ENCODE data around the gene F12. TPM values are rescaled to one million over a fixed set of nuclear protein-coding genes. Genes with fewer than 3 reads are reported as not detected.
A peak's percentile ranks its signal among the peaks of the same experiment; 100 is the strongest.
"Not testable (repeated sequence)": the region's sequence is repeated elsewhere in the genome, so short reads cannot be mapped to it uniquely, and the experiment has no call there.

Gene F12
- total RNA-seq, 4 donors from 2014 or later = 0.42 to 2.6 (median 1.1) TPM; not detected in 1

DNA sequence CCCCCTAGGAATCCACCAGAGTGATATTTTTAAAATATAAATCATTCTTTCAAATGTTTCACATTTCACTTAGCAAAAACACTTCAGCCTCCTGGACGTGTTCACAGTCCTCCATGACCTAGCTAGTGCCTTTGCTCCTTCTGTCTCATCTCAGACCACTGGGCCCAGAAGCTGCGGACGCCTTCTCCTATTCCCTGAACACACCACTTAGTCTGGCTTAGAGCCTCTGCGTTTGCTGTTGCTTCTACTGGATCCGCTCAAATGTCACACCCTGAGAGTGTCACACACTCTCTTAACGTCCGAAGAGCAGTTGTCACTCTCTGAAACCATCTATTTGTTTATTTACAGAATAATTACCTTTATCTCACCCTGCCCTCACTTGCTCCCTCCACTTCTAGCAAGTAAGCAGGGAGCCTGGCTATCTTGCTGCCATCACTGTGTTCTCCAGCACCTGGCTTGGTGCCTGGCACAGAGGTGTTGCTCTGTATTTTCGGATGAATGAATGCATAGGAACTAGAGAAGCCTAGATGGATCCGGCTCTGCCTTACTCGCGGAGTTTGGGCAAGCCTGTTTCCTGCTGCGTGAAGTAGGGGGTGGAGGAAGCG, 15.9 kb upstream of the F12 start:
- Histone ChIP-seq H3K36me3 (no peaks in the 10 kb centered on the region), H3K27me3 (no peaks in the 10 kb centered on the region), H3K4me3 (replicated peaks in 1 of 3) (peak overlapping the region in 2 of 3 donors; percentile 2 to 42), H3K27ac (peak overlapping the region; percentile 64 to 92 (median 90)), H3K9me3 (no peaks in the 10 kb centered on the region), H3K4me1 (peaks cover 13% of the 10 kb centered on the region in 2 donors)
- 47 to 48% methylated on average over 13 of the region's 13 CpGs for WGBS, 2 donors
- DNase-seq = peak; percentile 49 to 50
- intact Hi-C loops (cut with DNase I) = no loop called here
- TF ChIP-seq, protein P1, sequence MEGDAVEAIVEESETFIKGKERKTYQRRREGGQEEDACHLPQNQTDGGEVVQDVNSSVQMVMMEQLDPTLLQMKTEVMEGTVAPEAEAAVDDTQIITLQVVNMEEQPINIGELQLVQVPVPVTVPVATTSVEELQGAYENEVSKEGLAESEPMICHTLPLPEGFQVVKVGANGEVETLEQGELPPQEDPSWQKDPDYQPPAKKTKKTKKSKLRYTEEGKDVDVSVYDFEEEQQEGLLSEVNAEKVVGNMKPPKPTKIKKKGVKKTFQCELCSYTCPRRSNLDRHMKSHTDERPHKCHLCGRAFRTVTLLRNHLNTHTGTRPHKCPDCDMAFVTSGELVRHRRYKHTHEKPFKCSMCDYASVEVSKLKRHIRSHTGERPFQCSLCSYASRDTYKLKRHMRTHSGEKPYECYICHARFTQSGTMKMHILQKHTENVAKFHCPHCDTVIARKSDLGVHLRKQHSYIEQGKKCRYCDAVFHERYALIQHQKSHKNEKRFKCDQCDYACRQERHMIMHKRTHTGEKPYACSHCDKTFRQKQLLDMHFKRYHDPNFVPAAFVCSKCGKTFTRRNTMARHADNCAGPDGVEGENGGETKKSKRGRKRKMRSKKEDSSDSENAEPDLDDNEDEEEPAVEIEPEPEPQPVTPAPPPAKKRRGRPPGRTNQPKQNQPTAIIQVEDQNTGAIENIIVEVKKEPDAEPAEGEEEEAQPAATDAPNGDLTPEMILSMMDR (IDR thresholded peaks at IDR 0.05) = no peak

DNA sequence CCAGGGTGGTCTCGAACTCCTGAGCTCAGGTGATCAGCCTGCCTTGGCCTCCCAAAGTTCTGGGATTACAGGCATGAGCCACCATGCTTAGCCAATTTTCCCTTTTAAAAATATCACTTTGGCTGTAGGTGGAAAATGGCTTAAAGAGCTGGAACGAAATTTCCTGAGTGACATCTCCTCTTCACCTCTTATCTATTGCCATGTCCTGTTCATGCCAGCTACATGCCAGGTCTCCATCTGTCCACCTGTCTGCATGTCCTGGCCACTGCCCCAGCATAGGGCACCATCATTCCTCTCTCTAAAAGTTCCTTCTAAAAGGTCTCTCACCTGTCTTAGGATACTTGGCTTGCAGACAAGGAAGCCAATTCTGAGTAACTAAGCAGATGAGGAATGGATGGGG, 14.3 kb upstream of the F12 start:
- TF ChIP-seq, protein P1 (IDR thresholded peaks at IDR 0.05) = no peak
- no peak for TF ChIP-seq POLR2A (IDR thresholded peaks at IDR 0.05)
- WGBS, 2 donors = 89 to 95% methylated on average over 2 of the region's 2 CpGs
- Histone ChIP-seq H3K4me1 (peaks cover 13% of the 10 kb centered on the region in 2 donors), H3K27ac (no peak overlapping the region), H3K27me3 (no peaks in the 10 kb centered on the region), H3K4me3 (replicated peaks in 1 of 3) (no peak overlapping the region), H3K9me3 (no peaks in the 10 kb centered on the region), H3K36me3 (no peaks in the 10 kb centered on the region)
- DNase-seq = no peak
- intact Hi-C loops (cut with DNase I) = no loop called here

DNA sequence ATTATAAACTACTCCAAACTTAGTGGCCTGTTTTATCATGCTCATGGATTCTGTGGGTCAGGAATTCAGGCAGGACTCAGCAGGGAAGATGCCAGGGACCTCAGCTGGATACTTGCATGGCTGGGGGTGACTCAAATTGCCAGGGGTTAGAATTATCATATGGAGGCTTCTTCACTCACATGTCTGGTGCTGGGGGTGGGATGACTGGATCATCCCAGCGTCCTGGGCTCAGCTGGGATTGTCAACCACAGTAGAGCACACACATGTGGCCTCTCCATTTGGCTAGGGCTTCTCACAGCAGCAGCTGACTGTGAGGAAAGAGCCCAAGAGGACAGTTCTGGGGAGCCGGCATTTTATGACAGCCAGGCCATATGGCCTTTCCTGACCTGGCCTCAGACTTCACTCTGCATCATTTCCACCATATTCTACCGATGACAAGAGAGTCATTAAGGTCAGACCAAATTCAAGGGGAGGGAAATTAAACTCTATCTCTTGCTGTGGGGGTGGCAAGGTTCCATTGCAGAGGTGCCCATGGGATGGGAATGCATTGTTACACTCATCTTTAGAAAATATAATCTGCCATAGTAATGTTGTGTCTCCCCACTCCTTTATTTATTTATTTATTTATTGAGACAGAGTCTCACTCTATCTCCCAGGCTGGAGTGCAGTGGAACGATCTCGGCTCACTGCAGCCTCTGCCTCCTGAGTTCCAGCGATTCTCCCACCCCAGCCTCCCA, 11.9 kb upstream of the F12 start:
- no peak for DNase-seq
- Histone ChIP-seq H3K36me3 (no peaks in the 10 kb centered on the region), H3K4me3 (replicated peaks in 1 of 3) (no peak overlapping the region), H3K27ac (no peak overlapping the region), H3K4me1 (no peaks in the 10 kb centered on the region), H3K9me3 (no peaks in the 10 kb centered on the region), H3K27me3 (no peaks in the 10 kb centered on the region)
- intact Hi-C loops (cut with DNase I) = no loop called here
- TF ChIP-seq, protein P1 (IDR thresholded peaks at IDR 0.05) = no peak
- TF ChIP-seq POLR2A (IDR thresholded peaks at IDR 0.05) = no peak
- WGBS, 2 donors = 83 to 84% methylated on average over 6 of the region's 6 CpGs

DNA sequence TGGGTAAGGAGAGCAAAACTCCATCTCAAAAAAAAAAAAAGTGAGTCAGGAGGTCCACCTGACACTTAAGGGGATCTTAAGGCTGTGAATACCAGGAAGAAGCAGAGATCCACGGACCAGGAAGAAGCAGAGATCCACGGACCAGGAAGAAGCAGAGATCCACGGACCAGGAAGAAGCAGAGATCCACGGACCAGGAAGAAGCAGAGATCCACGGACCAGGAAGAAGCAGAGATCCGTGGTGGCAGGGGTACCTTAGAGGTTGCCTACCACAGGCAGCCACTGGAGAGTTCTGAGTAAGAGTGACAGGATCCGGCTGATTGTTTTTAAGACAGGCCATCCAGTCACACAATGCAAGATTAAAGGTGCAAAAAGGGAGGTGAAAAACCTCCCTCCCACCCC, 11.1 kb upstream of the F12 start:
- intact Hi-C loops (cut with DNase I); H3K4me3 ChIP-seq (replicated peaks in 1 of 3); H3K36me3 ChIP-seq; H3K27me3 ChIP-seq; H3K27ac ChIP-seq; H3K9me3 ChIP-seq; H3K4me1 ChIP-seq; DNase-seq: not testable (repeated sequence)
- 75 to 78% methylated on average over 7 of the region's 7 CpGs for WGBS, 2 donors

DNA sequence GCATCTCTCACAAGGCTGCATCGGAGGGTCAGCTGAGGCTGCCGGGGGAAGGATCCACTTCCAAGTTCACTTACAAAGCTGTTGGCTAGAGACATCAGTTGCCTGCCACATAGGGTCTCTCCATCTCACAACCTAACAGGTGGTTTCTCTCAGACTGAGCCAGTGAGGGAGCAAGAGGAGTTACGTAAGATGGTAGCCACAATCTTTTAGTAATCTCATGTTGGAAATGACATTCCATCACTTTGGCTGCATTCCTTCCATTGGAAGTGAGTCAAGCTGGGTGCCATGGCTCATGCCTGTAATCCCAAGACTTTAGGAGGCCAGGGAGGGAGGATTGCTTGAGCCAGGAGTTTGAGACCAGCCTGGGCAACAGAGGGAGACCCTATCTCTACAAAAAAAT, 9.7 kb upstream of the F12 start:
- no peak overlapping the region for H3K4me3 ChIP-seq (replicated peaks in 1 of 3)
- H3K27ac ChIP-seq = no peak overlapping the region
- H3K27me3 ChIP-seq = no peaks in the 10 kb centered on the region
- no peaks in the 10 kb centered on the region for H3K9me3 ChIP-seq
- WGBS, 2 donors = 84 to 97% methylated on average over 3 of the region's 3 CpGs
- no peak for TF ChIP-seq POLR2A (IDR thresholded peaks at IDR 0.05)
- TF ChIP-seq, protein P1 (IDR thresholded peaks at IDR 0.05) = no peak
- DNase-seq = no peak
- intact Hi-C loops (cut with DNase I) = no loop called here
- no peaks in the 10 kb centered on the region for H3K36me3 ChIP-seq
- H3K4me1 ChIP-seq = no peaks in the 10 kb centered on the region

DNA sequence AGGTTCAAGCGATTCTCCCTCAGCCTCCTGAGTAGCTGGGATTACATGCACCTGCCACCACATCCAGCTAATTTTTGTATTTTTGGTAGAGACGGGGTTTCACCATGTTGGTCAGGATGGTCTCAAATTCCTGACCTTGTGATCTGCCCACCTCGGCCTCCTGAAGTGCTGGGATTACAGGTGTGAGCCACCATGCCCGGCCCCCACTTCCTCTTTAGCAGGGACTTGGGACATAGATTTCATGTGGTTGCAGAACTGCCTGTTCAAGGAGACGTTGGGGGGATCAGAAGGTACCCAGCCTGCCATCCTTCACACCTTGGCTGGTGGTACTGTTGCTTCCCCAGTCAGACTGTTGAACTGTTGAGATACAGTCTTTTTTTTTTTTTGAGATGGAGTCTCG, 7.7 kb upstream of the F12 start:
- H3K9me3 ChIP-seq; H3K27ac ChIP-seq; H3K4me3 ChIP-seq (replicated peaks in 1 of 3); H3K27me3 ChIP-seq; H3K4me1 ChIP-seq; DNase-seq; H3K36me3 ChIP-seq; intact Hi-C loops (cut with DNase I): not testable (repeated sequence)
- 83 to 84% methylated on average over 6 of the region's 6 CpGs for WGBS, 2 donors
